Suprapubic skin (tissue), 4 donors: ENCODE measurements around the gene SUPT6H.

Experiments used
- EP300 ChIP-seq: sonication (generic); formaldehyde crosslinking; IDR thresholded peaks from one replicate; pipeline ENCODE4 v1.6.1; 2017; ENCODE audit warnings: antibody characterized with exemption
- POLR2AphosphoS5 ChIP-seq, 3 donors: sonication (generic); formaldehyde crosslinking; IDR thresholded peaks; one replicate each; pipeline ENCODE4 v1.6.1; 2017; ENCODE audit warnings: antibody characterized with exemption in 3 of 3
- TF ChIP-seq, protein P1 (sequence below), 2 donors: fragments of 200-600 bp in 1 of 2; fragments of 450-650 bp in 1 of 2; sonication (generic) in 1 of 2; IDR thresholded peaks; one replicate each; pipeline ENCODE4 v1.5.1; 2016 to 2019; ENCODE audit warnings: antibody characterized with exemption in 2 of 2, mild to moderate bottlenecking in 1 of 2, moderate library complexity in 1 of 2

DNA sequence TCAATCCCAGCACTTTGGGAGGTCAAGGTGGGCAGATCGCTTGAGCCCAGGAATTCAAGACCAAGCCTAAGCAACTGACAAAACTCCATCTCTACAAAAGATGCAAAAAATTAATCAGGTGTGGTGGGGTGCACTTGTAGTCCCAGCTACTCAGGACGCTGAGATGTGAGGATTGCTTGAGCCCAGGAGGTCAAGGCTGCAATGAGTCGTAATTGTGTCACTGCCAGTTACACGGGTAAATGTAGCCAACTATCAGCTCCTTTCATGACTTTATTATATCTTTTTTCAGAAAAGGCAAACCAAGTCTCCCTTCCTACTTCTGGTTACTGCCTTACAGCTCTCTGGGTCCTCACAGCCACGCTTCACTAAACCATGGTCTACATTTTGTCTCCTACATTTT is 4.2 kb upstream of the SUPT6H start:
- TF ChIP-seq, protein P1, sequence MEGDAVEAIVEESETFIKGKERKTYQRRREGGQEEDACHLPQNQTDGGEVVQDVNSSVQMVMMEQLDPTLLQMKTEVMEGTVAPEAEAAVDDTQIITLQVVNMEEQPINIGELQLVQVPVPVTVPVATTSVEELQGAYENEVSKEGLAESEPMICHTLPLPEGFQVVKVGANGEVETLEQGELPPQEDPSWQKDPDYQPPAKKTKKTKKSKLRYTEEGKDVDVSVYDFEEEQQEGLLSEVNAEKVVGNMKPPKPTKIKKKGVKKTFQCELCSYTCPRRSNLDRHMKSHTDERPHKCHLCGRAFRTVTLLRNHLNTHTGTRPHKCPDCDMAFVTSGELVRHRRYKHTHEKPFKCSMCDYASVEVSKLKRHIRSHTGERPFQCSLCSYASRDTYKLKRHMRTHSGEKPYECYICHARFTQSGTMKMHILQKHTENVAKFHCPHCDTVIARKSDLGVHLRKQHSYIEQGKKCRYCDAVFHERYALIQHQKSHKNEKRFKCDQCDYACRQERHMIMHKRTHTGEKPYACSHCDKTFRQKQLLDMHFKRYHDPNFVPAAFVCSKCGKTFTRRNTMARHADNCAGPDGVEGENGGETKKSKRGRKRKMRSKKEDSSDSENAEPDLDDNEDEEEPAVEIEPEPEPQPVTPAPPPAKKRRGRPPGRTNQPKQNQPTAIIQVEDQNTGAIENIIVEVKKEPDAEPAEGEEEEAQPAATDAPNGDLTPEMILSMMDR (IDR thresholded peaks at IDR 0.05) = no peak
- no peak for TF ChIP-seq EP300
- no peak for TF ChIP-seq POLR2AphosphoS5 (IDR thresholded peaks at IDR 0.05)
